NB4 (cell line): ENCODE data around the gene PGP.

Source experiments
- DNase-seq: peaks from one replicate; pipeline ENCODE4 v3.0.0; 2010; ENCODE audit warnings: low read depth
- H3K4me3 ChIP-seq: one replicate; pipeline ENCODE4 v1.5.1; 2011; ENCODE audit warnings: mild to moderate bottlenecking, low read depth, low read length, moderate library complexity
- CTCF ChIP-seq: IDR thresholded peaks from one replicate; pipeline ENCODE4 v1.5.1; 2012; ENCODE audit warnings: low read depth, low read length
- MYC ChIP-seq: IDR thresholded peaks from 2 replicates; pipeline ENCODE4 v1.6.1; 2011; ENCODE audit warnings: low read depth, low read length
- POLR2A ChIP-seq: IDR thresholded peaks from 2 replicates; pipeline ENCODE4 v1.6.1; 2011; ENCODE audit warnings: mild to moderate bottlenecking; ENCODE audit not compliant: insufficient read length; ENCODE audit errors: extremely low read depth
- TF ChIP-seq, protein P1 (sequence below): IDR thresholded peaks from 2 replicates; pipeline ENCODE4 v1.6.1; 2011; ENCODE audit warnings: low read depth, low read length

The PGP gene

GRCh38 chr16:2237493-2238149, 23.0 kb upstream of the PGP start:
- no peak for DNase-seq
- no peak overlapping the region for H3K4me3 ChIP-seq
- no peak for TF ChIP-seq MYC
- TF ChIP-seq, protein P1, sequence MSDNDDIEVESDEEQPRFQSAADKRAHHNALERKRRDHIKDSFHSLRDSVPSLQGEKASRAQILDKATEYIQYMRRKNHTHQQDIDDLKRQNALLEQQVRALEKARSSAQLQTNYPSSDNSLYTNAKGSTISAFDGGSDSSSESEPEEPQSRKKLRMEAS = no peak
- TF ChIP-seq CTCF = no peak
- TF ChIP-seq POLR2A = no peak

- DNase-seq = no peak
- H3K4me3 ChIP-seq = no peak overlapping the region
- TF ChIP-seq POLR2A = no peak
- no peak for TF ChIP-seq CTCF
- TF ChIP-seq, protein P1 = no peak
- TF ChIP-seq MYC = no peak
Measured at GRCh38 chr16:2237102-2237482, 22.5 kb upstream of the PGP start.

GRCh38 chr16:2236337-2237101, 21.9 kb upstream of the PGP start, which contains the start of gene DNASE1L2:
TSS of gene DNASE1L2 (plus strand) at chr16:2236444. CDS start at chr16:2236817, 373 bp downstream.
- no peak for DNase-seq
- no peak within 1 kb of the TSS for H3K4me3 ChIP-seq
- TF ChIP-seq, protein P1 = no peak
- no peak for TF ChIP-seq POLR2A
- no peak for TF ChIP-seq MYC
- TF ChIP-seq CTCF = no peak

DNA sequence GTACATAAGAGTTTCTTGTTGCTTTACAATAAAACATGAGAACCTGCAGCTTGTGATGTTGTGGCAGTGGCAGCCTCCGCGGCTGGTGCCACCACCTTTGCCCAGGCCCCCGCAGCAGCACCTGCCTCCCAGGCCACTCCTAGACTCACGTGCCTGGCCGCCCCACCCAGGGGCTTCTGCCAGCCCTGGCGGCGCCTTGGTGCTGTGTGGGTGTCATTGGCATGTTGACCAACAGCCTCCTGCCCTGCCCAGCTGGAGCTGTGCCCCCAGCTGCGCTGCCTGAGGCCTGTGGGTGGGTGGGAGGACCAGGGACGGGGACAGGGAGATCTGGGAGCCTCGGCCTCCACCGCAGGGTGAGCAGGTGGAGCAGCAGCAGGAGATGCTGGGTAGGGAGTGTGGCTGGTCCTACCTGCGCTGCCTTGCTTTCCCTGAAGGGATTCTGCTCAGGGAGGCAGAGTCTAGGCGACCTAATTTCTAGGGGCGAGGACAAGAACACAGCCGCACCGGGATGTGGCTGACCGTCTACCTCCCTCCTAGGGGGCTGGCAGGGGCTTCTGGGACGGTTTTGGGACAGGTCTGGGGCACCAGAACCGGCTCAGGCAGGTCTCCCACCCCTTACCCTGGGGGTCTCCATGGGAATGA, 21.2 kb upstream of the PGP start:
- no peak for DNase-seq
- H3K4me3 ChIP-seq = no peak overlapping the region
- TF ChIP-seq, protein P1 = no peak
- TF ChIP-seq CTCF = no peak
- no peak for TF ChIP-seq MYC
- no peak for TF ChIP-seq POLR2A

DNA sequence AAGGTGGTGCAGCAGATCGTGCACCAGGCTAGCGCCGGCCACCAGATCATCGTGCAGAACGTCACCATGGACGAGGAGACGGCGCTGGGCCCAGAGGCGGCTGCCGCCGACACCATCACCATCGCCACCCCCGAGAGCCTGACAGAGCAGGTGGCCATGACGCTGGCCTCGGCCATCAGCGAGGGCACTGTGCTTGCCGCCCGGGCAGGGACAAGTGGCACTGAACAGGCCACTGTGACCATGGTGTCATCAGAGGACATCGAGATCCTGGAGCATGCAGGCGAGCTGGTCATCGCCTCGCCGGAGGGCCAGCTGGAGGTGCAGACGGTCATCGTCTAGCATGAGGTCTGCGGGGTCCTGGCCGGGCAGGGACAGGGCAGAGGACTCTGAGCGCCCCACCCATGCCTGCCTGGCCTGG, 20.6 kb upstream of the PGP start:
- H3K4me3 ChIP-seq = no peak overlapping the region
- DNase-seq = no peak
- TF ChIP-seq, protein P1 = no peak
- TF ChIP-seq CTCF (no peak), POLR2A (no peak), MYC (no peak)
